ENCODE results near the gene CLCN6. TPM values are rescaled to one million over a fixed set of nuclear protein-coding genes. Genes with fewer than 3 reads are reported as not detected.

CLCN6 gene
- polyA plus RNA-seq, 1 donor from 2014 or later, result 12.5 TPM

DNA sequence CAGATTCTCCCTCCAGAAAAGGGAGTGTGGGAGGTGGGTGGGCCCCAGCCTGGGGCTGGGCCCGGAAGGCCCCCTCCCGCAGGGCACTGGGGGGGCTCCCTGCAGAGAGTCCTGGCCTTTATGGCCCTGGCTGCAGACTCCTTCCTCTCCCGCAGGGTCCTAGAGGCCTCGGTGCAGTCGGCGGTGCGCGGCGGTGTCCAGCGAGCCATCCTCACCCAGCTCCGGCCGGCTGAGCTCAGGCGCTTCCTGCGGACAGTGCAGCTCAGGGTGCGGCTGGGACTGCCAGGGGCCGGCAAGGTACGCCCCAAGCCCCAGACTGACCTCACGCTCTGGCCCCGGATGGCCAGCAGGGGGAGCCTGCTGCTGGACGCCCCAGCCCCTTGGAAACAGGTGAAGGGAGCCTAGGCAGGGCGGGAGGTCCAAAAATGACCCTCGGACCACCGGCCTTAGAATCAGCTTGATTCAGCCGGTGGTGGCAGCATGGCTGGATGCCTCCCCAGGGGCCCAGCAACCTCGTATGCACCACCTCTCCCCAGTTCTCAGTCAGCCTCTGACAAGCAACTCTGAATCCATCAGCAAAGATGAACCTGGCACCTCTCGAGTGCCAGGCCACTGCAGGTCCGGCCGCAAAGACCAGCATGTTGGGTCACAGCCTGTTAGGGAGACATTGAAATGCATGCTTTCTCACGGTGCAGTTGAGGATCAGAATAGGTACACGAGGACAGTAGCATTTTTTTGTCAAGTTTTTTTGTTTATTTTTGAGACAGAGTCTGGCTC, 20.8 kb upstream of the CLCN6 start:
- H3K79me2 ChIP-seq (replicated peaks; ENCODE audit: insufficient read depth, low read length), result no peaks in the 10 kb centered on the region
- no peaks in the 10 kb centered on the region for H3K27me3 ChIP-seq (ENCODE audit: insufficient read depth, low read depth, low read length)
- no peaks in the 10 kb centered on the region for H3K9me2 ChIP-seq (ENCODE audit: insufficient read depth, low read length)
- no peak overlapping the region for H3K9ac ChIP-seq (ENCODE audit: low read length)
- no peaks in the 10 kb centered on the region for H3K9me3 ChIP-seq (ENCODE audit: low read length)
- H4K20me1 ChIP-seq (ENCODE audit: insufficient read depth), result no peaks in the 10 kb centered on the region
- no peaks in the 10 kb centered on the region for H3F3A ChIP-seq (ENCODE audit: insufficient read depth, low read length, poor library complexity, severe bottlenecking)
- no peak overlapping the region for H3K4me2 ChIP-seq (ENCODE audit: low read length)
- no peak overlapping the region for H2AFZ ChIP-seq (ENCODE audit: low read depth, low read length)
- peak overlapping the region; percentile 45 for H3K4me3 ChIP-seq (ENCODE audit: low read length)
- no peak overlapping the region for H3K27ac ChIP-seq (ENCODE audit: low read length)
- TF ChIP-seq, protein P1, sequence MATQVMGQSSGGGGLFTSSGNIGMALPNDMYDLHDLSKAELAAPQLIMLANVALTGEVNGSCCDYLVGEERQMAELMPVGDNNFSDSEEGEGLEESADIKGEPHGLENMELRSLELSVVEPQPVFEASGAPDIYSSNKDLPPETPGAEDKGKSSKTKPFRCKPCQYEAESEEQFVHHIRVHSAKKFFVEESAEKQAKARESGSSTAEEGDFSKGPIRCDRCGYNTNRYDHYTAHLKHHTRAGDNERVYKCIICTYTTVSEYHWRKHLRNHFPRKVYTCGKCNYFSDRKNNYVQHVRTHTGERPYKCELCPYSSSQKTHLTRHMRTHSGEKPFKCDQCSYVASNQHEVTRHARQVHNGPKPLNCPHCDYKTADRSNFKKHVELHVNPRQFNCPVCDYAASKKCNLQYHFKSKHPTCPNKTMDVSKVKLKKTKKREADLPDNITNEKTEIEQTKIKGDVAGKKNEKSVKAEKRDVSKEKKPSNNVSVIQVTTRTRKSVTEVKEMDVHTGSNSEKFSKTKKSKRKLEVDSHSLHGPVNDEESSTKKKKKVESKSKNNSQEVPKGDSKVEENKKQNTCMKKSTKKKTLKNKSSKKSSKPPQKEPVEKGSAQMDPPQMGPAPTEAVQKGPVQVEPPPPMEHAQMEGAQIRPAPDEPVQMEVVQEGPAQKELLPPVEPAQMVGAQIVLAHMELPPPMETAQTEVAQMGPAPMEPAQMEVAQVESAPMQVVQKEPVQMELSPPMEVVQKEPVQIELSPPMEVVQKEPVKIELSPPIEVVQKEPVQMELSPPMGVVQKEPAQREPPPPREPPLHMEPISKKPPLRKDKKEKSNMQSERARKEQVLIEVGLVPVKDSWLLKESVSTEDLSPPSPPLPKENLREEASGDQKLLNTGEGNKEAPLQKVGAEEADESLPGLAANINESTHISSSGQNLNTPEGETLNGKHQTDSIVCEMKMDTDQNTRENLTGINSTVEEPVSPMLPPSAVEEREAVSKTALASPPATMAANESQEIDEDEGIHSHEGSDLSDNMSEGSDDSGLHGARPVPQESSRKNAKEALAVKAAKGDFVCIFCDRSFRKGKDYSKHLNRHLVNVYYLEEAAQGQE (IDR thresholded peaks at IDR 0.05; ENCODE audit: borderline replicate concordance), result no peak
- TF ChIP-seq, protein P2, sequence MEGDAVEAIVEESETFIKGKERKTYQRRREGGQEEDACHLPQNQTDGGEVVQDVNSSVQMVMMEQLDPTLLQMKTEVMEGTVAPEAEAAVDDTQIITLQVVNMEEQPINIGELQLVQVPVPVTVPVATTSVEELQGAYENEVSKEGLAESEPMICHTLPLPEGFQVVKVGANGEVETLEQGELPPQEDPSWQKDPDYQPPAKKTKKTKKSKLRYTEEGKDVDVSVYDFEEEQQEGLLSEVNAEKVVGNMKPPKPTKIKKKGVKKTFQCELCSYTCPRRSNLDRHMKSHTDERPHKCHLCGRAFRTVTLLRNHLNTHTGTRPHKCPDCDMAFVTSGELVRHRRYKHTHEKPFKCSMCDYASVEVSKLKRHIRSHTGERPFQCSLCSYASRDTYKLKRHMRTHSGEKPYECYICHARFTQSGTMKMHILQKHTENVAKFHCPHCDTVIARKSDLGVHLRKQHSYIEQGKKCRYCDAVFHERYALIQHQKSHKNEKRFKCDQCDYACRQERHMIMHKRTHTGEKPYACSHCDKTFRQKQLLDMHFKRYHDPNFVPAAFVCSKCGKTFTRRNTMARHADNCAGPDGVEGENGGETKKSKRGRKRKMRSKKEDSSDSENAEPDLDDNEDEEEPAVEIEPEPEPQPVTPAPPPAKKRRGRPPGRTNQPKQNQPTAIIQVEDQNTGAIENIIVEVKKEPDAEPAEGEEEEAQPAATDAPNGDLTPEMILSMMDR (IDR thresholded peaks at IDR 0.05; ENCODE audit: poor library complexity, severe bottlenecking), result peak; percentile 65
- no peaks in the 10 kb centered on the region for H3K36me3 ChIP-seq (ENCODE audit: insufficient read depth, low read length)

DNA sequence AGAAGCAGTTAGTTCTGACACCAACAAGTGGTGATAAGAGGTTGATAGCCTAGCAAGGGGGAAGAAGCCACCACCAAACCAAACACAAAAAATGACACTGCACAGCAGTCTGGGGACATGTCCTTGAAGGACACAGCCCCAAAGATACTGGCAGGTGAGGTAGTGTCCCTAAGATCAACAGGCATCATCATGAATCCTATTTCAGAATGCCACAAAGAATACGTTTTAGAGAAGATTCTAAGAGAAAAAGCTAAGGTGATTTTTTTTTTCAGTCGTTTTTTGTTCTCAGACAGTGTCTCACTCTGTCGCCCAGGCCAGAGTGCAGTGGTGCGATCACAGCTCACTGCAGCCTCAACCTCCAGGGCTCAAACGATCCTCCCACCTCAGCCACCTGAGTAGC, 19.8 kb upstream of the CLCN6 start:
- H2AFZ ChIP-seq (ENCODE audit: low read depth, low read length), result no peak overlapping the region
- H3K9me2 ChIP-seq (ENCODE audit: insufficient read depth, low read length), result no peaks in the 10 kb centered on the region

More for the DNA sequence above, 19.8 kb upstream of the CLCN6 start:
- Histone ChIP-seq H3K36me3 (ENCODE audit: insufficient read depth, low read length) (no peaks in the 10 kb centered on the region), H3K9me3 (ENCODE audit: low read length) (no peaks in the 10 kb centered on the region), H3F3A (ENCODE audit: insufficient read depth, low read length, poor library complexity, severe bottlenecking) (no peaks in the 10 kb centered on the region), H4K20me1 (ENCODE audit: insufficient read depth) (no peaks in the 10 kb centered on the region), H3K27me3 (ENCODE audit: insufficient read depth, low read depth, low read length) (no peaks in the 10 kb centered on the region), H3K4me2 (ENCODE audit: low read length) (no peak overlapping the region), H3K4me3 (ENCODE audit: low read length) (no peak overlapping the region), H3K9ac (ENCODE audit: low read length) (no peak overlapping the region), H3K27ac (ENCODE audit: low read length) (no peak overlapping the region), H3K79me2 (replicated peaks; ENCODE audit: insufficient read depth, low read length) (no peaks in the 10 kb centered on the region)
- TF ChIP-seq, protein P2 (IDR thresholded peaks at IDR 0.05; ENCODE audit: poor library complexity, severe bottlenecking), result no peak
- TF ChIP-seq EP300 (conservative IDR thresholded peaks at IDR 0.05; ENCODE audit: poor library complexity, severe bottlenecking), result no peak
- TF ChIP-seq EZH2 (IDR thresholded peaks at IDR 0.05; ENCODE audit: borderline replicate concordance, insufficient read depth, low read length, poor library complexity, severe bottlenecking), result no peak
- no peak for TF ChIP-seq SMC3 (conservative IDR thresholded peaks at IDR 0.05; ENCODE audit: poor library complexity)
- no peak for TF ChIP-seq RAD21 (conservative IDR thresholded peaks at IDR 0.05)
- TF ChIP-seq, protein P1 (IDR thresholded peaks at IDR 0.05; ENCODE audit: borderline replicate concordance), result no peak
- no peak for TF ChIP-seq POLR2AphosphoS5 (IDR thresholded peaks at IDR 0.05)
- no peak for TF ChIP-seq TAF1 (IDR thresholded peaks at IDR 0.05; ENCODE audit: low read depth)
- no peak for TF ChIP-seq MXI1 (conservative IDR thresholded peaks at IDR 0.05; ENCODE audit: poor library complexity, severe bottlenecking)
